Transverse colon (tissue), 4 donors: ENCODE results near the gene ENDOG. TPM values are rescaled to one million over a fixed set of nuclear protein-coding genes. Genes with fewer than 3 reads are reported as not detected.
A peak's percentile ranks its signal among the peaks of the same experiment; 100 is the strongest.

Experiments
- DNase-seq: peaks from one replicate; pipeline ENCODE4 v3.0.0-alpha.2; 2019
- H3K27ac ChIP-seq, 4 donors: fragments of 200-600 bp; sonication (generic); 2 replicates each; pipeline ENCODE4 v1.5.1; 2016 to 2018; ENCODE audit warnings: inconsistent platforms in 4 of 4
- H3K27me3 ChIP-seq: fragments of 200-600 bp; sonication (generic); 2 replicates; pipeline ENCODE4 v1.5.1; 2017; ENCODE audit warnings: inconsistent platforms
- H3K36me3 ChIP-seq, 4 donors: fragments of 200-600 bp; sonication (generic); 2 replicates each; pipeline ENCODE4 v1.5.1; 2017 to 2019; ENCODE audit warnings: inconsistent platforms in 4 of 4
- H3K4me1 ChIP-seq, 4 donors: fragments of 200-600 bp; sonication (generic); 2 replicates each; pipeline ENCODE4 v1.5.1; 2017 to 2020; ENCODE audit warnings: inconsistent platforms in 4 of 4
- H3K4me3 ChIP-seq, 4 donors: fragments of 200-600 bp; sonication (generic); 1 replicate in 1 of 4; 2 replicates in 3 of 4; pipeline versions ENCODE4 v1.5.1 to v1.6.1; 2017 to 2019; ENCODE audit warnings: inconsistent platforms in 4 of 4
- H3K9me3 ChIP-seq, 2 donors: fragments of 200-600 bp; sonication (generic); 2 replicates each; pipeline ENCODE4 v1.5.1; 2017 to 2019; ENCODE audit warnings: inconsistent platforms in 2 of 2
- CTCF ChIP-seq, 5 experiments: fragments of 200-600 bp in 3 of 5; fragments of 450-650 bp in 2 of 5; sonication (generic) in 3 of 5; IDR thresholded peaks; 1 replicate in 2 of 5; 2 replicates in 3 of 5; pipeline ENCODE4 v1.5.1; 2016 to 2017; ENCODE audit warnings: antibody characterized with exemption in 5 of 5, inconsistent platforms in 3 of 5, mild to moderate bottlenecking in 2 of 5, moderate library complexity in 1 of 5
- EP300 ChIP-seq: sonication (generic); formaldehyde crosslinking; IDR thresholded peaks from one replicate; pipeline ENCODE4 v1.6.1; 2017; ENCODE audit warnings: antibody characterized with exemption, low read depth
- POLR2A ChIP-seq: fragments of 450-650 bp; IDR thresholded peaks from one replicate; pipeline ENCODE4 v1.6.1; 2016; ENCODE audit warnings: antibody characterized with exemption, mild to moderate bottlenecking, moderate library complexity
- POLR2AphosphoS5 ChIP-seq, 3 donors: sonication (generic); formaldehyde crosslinking; IDR thresholded peaks; one replicate each; pipeline ENCODE4 v1.6.1; 2016; ENCODE audit warnings: antibody characterized with exemption in 3 of 3
- WGBS, 2 donors: methylation state at CpG; one replicate each; pipeline ENCODE4 v1.1.5; 2018; ENCODE audit warnings: low coverage in 1 of 2; 5-methylcytosine and 5-hydroxymethylcytosine counted together
- in situ Hi-C, 4 donors: fragments of 200-750 bp; cut with MboI; loops; one replicate each; pipeline versions ENCODE4 v1.15.0 to v1.15.1; 2017; ENCODE audit warnings: low sequenced_read_pairs in 3 of 4, low pct_ligation_motif_present in 1 of 4, low pct_unique_long_range_greater_than_20kb in 1 of 4
- intact Hi-C: fragments of 100-400 bp; cut with DNase I; formaldehyde crosslinking; loops from one replicate; pipeline ENCODE4 v1.15.1; 2023; ENCODE audit warnings: low total_unique reads
- total RNA-seq, 4 donors: library from RNA; depleted of rRNA; stranded (reverse); fragments of >200 nt; gene quantifications; one replicate each; pipeline ENCODE4 v1.1.0, GENCODE V29; 2016

The ENDOG gene
- total RNA-seq, 4 donors from 2014 or later: 29.7 to 83.0 (median 52.8) TPM

GRCh38 chr9:128828719-128829452 lies 10.6 kb downstream of the ENDOG start:
- H3K4me3 ChIP-seq: peak overlapping the region; percentile 78 to 92 (median 89)
- in situ Hi-C loops (no loop called here), intact Hi-C loops (no loop called here)
- H3K4me1 ChIP-seq: peaks cover 6 to 18% (median 14%) of the 10 kb centered on the region in 4 donors
- no peaks in the 10 kb centered on the region for H3K9me3 ChIP-seq
- H3K36me3 ChIP-seq: no peaks in the 10 kb centered on the region
- no peak for TF ChIP-seq CTCF (IDR thresholded peaks at IDR 0.05)
- no peak for TF ChIP-seq EP300
- TF ChIP-seq POLR2AphosphoS5 (IDR thresholded peaks at IDR 0.05): no peak
- no peak for TF ChIP-seq POLR2A
- no peaks in the 10 kb centered on the region for H3K27me3 ChIP-seq
- 34 to 92% methylated on average over 6 to 18 of the region's 18 CpGs for WGBS, 2 donors
- no peak for DNase-seq
- peak overlapping the region; percentile 72 to 88 (median 84) for H3K27ac ChIP-seq

GRCh38 chr9:128829477-128830251 lies 11.4 kb downstream of the ENDOG start, which contains the start of gene SPOUT1:
TSS of gene SPOUT1 (minus strand) at chr9:128829794. CDS start at chr9:128829780, 14 bp downstream.
- no peaks in the 10 kb centered on the region for H3K27me3 ChIP-seq
- DNase-seq: peak; percentile 94
- 0% methylated on average over 55 of the region's 56 CpGs; no CpG with 5 or more reads in 1 of the 2 donors for WGBS, 2 donors
- H3K36me3 ChIP-seq: no peaks in the 10 kb centered on the region
- H3K9me3 ChIP-seq: no peaks in the 10 kb centered on the region
- TF ChIP-seq POLR2AphosphoS5 (IDR thresholded peaks at IDR 0.05) (peak; percentile 75 to 80 (median 80)), CTCF (IDR thresholded peaks at IDR 0.05) (no peak), POLR2A (peak; percentile 66)
- in situ Hi-C loops (no loop called here), intact Hi-C loops (no loop called here)
- H3K4me1 ChIP-seq: peaks cover 6 to 18% (median 14%) of the 10 kb centered on the region in 4 donors
- peak within 1 kb of the TSS; percentile 78 to 92 (median 89) for H3K4me3 ChIP-seq
- peak within 1 kb of the TSS; percentile 72 to 88 (median 84) for H3K27ac ChIP-seq

GRCh38 chr9:128833696-128834095 lies 15.4 kb downstream of the ENDOG start:
- peaks cover 4 to 12% (median 10%) of the 10 kb centered on the region in 4 donors for H3K4me1 ChIP-seq
- no peak overlapping the region for H3K4me3 ChIP-seq
- TF ChIP-seq POLR2AphosphoS5 (IDR thresholded peaks at IDR 0.05) (no peak), POLR2A (no peak), CTCF (IDR thresholded peaks at IDR 0.05) (no peak), EP300 (no peak)
- no peak for DNase-seq
- in situ Hi-C loops: no loop called here
- H3K27me3 ChIP-seq: no peaks in the 10 kb centered on the region
- 89 to 96% methylated on average over 5 to 10 of the region's 10 CpGs for WGBS, 2 donors
- H3K27ac ChIP-seq: no peak overlapping the region
- intact Hi-C loops: no loop called here
- H3K36me3 ChIP-seq: no peaks in the 10 kb centered on the region
- H3K9me3 ChIP-seq: no peaks in the 10 kb centered on the region
